H9 (cell line): ENCODE data around the gene EGFR. TPM values are rescaled to one million over a fixed set of nuclear protein-coding genes. Genes with fewer than 3 reads are reported as not detected.

Experiments used
- DNase-seq: peaks from one replicate; pipeline ENCODE4 v3.0.0-alpha.2; 2017
- H2AFZ ChIP-seq: one replicate; pipeline ENCODE4 v1.6.1; 2013; ENCODE audit warnings: mild to moderate bottlenecking, low read length, control low read depth, moderate library complexity
- H2AK5ac ChIP-seq: 2 replicates; pipeline ENCODE4 v1.6.1; 2013; ENCODE audit warnings: low read length, control low read depth, mixed read lengths; ENCODE audit not compliant: insufficient read length
- H2BK120ac ChIP-seq: one replicate; pipeline ENCODE4 v1.6.1; 2013; ENCODE audit warnings: low read depth, mild to moderate bottlenecking, low read length, control low read depth, inconsistent platforms; ENCODE audit not compliant: poor library complexity, severe bottlenecking
- H2BK12ac ChIP-seq: 2 replicates; pipeline ENCODE4 v1.6.1; 2013; ENCODE audit warnings: low read length, control low read depth, mixed read lengths, low read depth; ENCODE audit not compliant: insufficient read length
- H2BK15ac ChIP-seq: 2 replicates; pipeline ENCODE4 v1.6.1; 2013; ENCODE audit warnings: low read depth, low read length, control low read depth
- H2BK20ac ChIP-seq: one replicate; pipeline ENCODE4 v1.6.1; 2013; ENCODE audit warnings: low read depth, mild to moderate bottlenecking, low read length, control low read depth, inconsistent platforms; ENCODE audit not compliant: poor library complexity, severe bottlenecking
- H2BK5ac ChIP-seq: 2 replicates; pipeline ENCODE4 v1.6.1; 2013; ENCODE audit warnings: low read length, control low read depth, mixed read lengths; ENCODE audit not compliant: insufficient read length
- H3K14ac ChIP-seq: 2 replicates; pipeline ENCODE4 v1.6.1; 2013; ENCODE audit warnings: low read length, control low read depth; ENCODE audit not compliant: insufficient read depth
- H3K18ac ChIP-seq: 2 replicates; pipeline ENCODE4 v1.6.1; 2013; ENCODE audit warnings: low read depth, mild to moderate bottlenecking, mixed read lengths, low read length, control low read depth; ENCODE audit not compliant: insufficient read length
- H3K23ac ChIP-seq: 2 replicates; pipeline ENCODE4 v1.6.1; 2013; ENCODE audit warnings: low read length, control low read depth, mixed read lengths, low read depth; ENCODE audit not compliant: insufficient read length
- H3K23me2 ChIP-seq: 2 replicates; pipeline ENCODE4 v1.6.1; 2013; ENCODE audit warnings: low read depth, mild to moderate bottlenecking, mixed read lengths, low read length, control low read depth; ENCODE audit not compliant: insufficient read length, poor library complexity, severe bottlenecking
- H3K27ac ChIP-seq: 2 replicates; pipeline ENCODE4 v1.5.1; 2013; ENCODE audit warnings: low read length, control low read depth, mixed read lengths, low read depth; ENCODE audit not compliant: insufficient read length
- H3K27me3 ChIP-seq: 2 replicates; pipeline ENCODE4 v1.6.1; 2013; ENCODE audit warnings: low read length, control low read depth, inconsistent platforms; ENCODE audit not compliant: insufficient read depth
- H3K4ac ChIP-seq: 2 replicates; pipeline ENCODE4 v1.6.1; 2013; ENCODE audit warnings: low read depth, mild to moderate bottlenecking, control low read depth, inconsistent platforms, low read length, moderate library complexity
- H3K4me1 ChIP-seq: 2 replicates; pipeline ENCODE4 v1.6.1; 2013; ENCODE audit warnings: low read length, control low read depth, inconsistent platforms; ENCODE audit not compliant: insufficient read depth
- H3K4me2 ChIP-seq: 2 replicates; pipeline ENCODE4 v1.6.1; 2013; ENCODE audit warnings: low read length, control low read depth, mixed read lengths; ENCODE audit not compliant: insufficient read length, insufficient read depth
- H3K56ac ChIP-seq: 2 replicates; pipeline ENCODE4 v1.6.1; 2013; ENCODE audit warnings: low read depth, mild to moderate bottlenecking, mixed read lengths, low read length, control low read depth; ENCODE audit not compliant: insufficient read length
- H3K79me1 ChIP-seq: 2 replicates; pipeline ENCODE4 v1.6.1; 2013; ENCODE audit warnings: low read depth, mild to moderate bottlenecking, moderate library complexity, low read length, control low read depth, inconsistent platforms; ENCODE audit not compliant: insufficient read depth, poor library complexity, severe bottlenecking
- H3K79me2 ChIP-seq: 2 replicates; pipeline ENCODE4 v1.6.1; 2013; ENCODE audit warnings: low read length, control low read depth, inconsistent platforms; ENCODE audit not compliant: insufficient read depth
- H3K9ac ChIP-seq: 2 replicates; pipeline ENCODE4 v1.6.1; 2013; ENCODE audit warnings: low read length, control low read depth, mixed read lengths; ENCODE audit not compliant: insufficient read length; ENCODE audit errors: extremely low read depth
- H3K9me3 ChIP-seq: one replicate; pipeline ENCODE4 v1.6.1; 2013; ENCODE audit warnings: low read depth, low read length, inconsistent platforms; ENCODE audit not compliant: control insufficient read depth
- H3T11ph ChIP-seq: one replicate; pipeline ENCODE4 v1.6.1; 2013; ENCODE audit warnings: mild to moderate bottlenecking, low read length, control low read depth, inconsistent platforms
- H4K20me1 ChIP-seq: one replicate; pipeline ENCODE4 v1.6.1; 2013; ENCODE audit not compliant: control insufficient read depth, insufficient read length, insufficient read depth
- H4K5ac ChIP-seq: 2 replicates; pipeline ENCODE4 v1.6.1; 2013; ENCODE audit warnings: low read depth, mild to moderate bottlenecking, mixed read lengths, low read length, control low read depth; ENCODE audit not compliant: insufficient read length
- H4K8ac ChIP-seq: replicated peaks from 2 replicates; pipeline ENCODE4 v1.6.1; 2013; ENCODE audit warnings: low read length, control low read depth, mixed read lengths, low read depth; ENCODE audit not compliant: insufficient read length
- H4K91ac ChIP-seq: 2 replicates; pipeline ENCODE4 v1.6.1; 2013; ENCODE audit warnings: low read depth, mild to moderate bottlenecking, moderate library complexity, mixed read lengths, low read length, control low read depth; ENCODE audit not compliant: insufficient read length
- H3K27ac Mint-ChIP-seq, 3 experiments: 2 replicates in 2 of 3; 3 replicates in 1 of 3; pipeline ENCODE4 v1.8.0; 2020 to 2021; ENCODE audit warnings: mixed read lengths in 3 of 3, mild to moderate bottlenecking in 1 of 3, moderate library complexity in 1 of 3
- H3K27me3 Mint-ChIP-seq: 2 replicates; pipeline ENCODE4 v1.8.0; 2021; ENCODE audit warnings: low read depth, mild to moderate bottlenecking, moderate library complexity, mixed read lengths
- H3K36me3 Mint-ChIP-seq, 3 experiments: 2 replicates in 2 of 3; 3 replicates in 1 of 3; pipeline ENCODE4 v1.8.0; 2020 to 2021; ENCODE audit warnings: low read depth in 3 of 3, mixed read lengths in 3 of 3; ENCODE audit not compliant: insufficient read depth in 1 of 3
- H3K4me1 Mint-ChIP-seq, 2 experiments: 2 replicates each; pipeline ENCODE4 v1.8.0; 2020; ENCODE audit warnings: mixed read lengths in 2 of 2
- H3K4me3 Mint-ChIP-seq, 2 experiments: 2 replicates in 1 of 2; 3 replicates in 1 of 2; pipeline ENCODE4 v1.8.0; 2020 to 2021; ENCODE audit warnings: mild to moderate bottlenecking in 2 of 2, mixed read lengths in 2 of 2, moderate library complexity in 1 of 2
- H3K9me3 Mint-ChIP-seq, 2 experiments: 2 replicates in 1 of 2; 3 replicates in 1 of 2; pipeline ENCODE4 v1.8.0; 2020; ENCODE audit warnings: mild to moderate bottlenecking in 2 of 2, mixed read lengths in 2 of 2, moderate library complexity in 1 of 2
- total RNA-seq: library from RNA; stranded (reverse); gene quantifications from 2 replicates; pipeline ENCODE4 v1.2.1, GENCODE V29; 2021
- TF ChIP-seq, protein P1 (sequence below): fragments of 200-600 bp; sonication (generic); conservative IDR thresholded peaks from 3 replicates; pipeline ENCODE4 v1.8.0; 2021; ENCODE audit warnings: antibody characterized with exemption, mild to moderate bottlenecking

The EGFR gene
- total RNA-seq, 1 experiment from 2014 or later, result 3.3 TPM

DNA sequence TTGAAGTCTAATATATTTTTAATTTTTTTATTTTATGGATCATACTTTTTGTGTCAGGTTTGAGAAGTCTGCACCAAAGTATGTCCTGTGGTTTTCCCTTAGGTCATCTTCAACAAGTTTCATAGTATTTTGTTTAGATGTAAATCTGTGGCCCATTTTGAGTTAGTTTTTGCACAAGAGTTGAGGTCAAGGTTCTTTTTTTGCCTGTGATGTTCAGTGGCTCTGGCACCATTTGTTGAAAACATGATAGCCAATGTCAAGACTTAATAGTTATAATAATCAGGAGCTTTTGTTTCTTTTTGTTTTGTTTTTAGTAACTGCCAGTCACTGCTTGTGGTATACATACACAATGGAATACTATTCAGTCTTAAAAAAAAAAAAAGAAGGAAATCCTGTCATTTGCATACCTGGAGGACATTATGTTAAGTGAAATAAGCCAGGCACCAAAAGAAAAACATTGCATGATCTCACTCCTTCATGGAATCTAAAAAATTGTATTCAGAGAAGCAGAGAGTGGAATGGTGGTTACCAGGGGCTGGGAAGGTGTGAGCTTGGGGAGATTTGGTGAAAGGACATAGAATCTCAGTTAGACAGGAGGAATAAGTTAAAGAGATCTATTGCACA, 61.3 kb downstream of the EGFR start:
- no peak overlapping the region for H3K27ac Mint-ChIP-seq
- Histone ChIP-seq H3K4me1 (peaks cover 1% of the 10 kb centered on the region; the same call in 1 of the 2 replicates), H3K14ac (no peak overlapping the region), H3K27ac (no peak overlapping the region), H3K79me2 (no peaks in the 10 kb centered on the region), H2BK5ac (no peak overlapping the region), H3K9me3 (no peaks in the 10 kb centered on the region), H4K20me1 (no peaks in the 10 kb centered on the region), H3K4ac (no peak overlapping the region), H4K5ac (no peak overlapping the region), H3K18ac (no peak overlapping the region), H2BK12ac (no peak overlapping the region), H3K4me2 (no peak overlapping the region), H3K79me1 (no peaks in the 10 kb centered on the region), H2BK15ac (no peak overlapping the region), H2BK120ac (no peak overlapping the region), H3K23ac (no peak overlapping the region), H4K91ac (no peak overlapping the region), H3T11ph (no peak overlapping the region), H2AFZ (no peak overlapping the region), H3K9ac (no peak overlapping the region), H2AK5ac (no peak overlapping the region), H2BK20ac (no peak overlapping the region), H3K23me2 (no peaks in the 10 kb centered on the region), H3K56ac (no peak overlapping the region), H3K27me3 (no peaks in the 10 kb centered on the region), H4K8ac (no peak overlapping the region)
- H3K9me3 Mint-ChIP-seq, result no peaks in the 10 kb centered on the region
- H3K27me3 Mint-ChIP-seq, result no peaks in the 10 kb centered on the region
- DNase-seq, result no peak
- H3K4me3 Mint-ChIP-seq, result no peak overlapping the region
- TF ChIP-seq, protein P1, sequence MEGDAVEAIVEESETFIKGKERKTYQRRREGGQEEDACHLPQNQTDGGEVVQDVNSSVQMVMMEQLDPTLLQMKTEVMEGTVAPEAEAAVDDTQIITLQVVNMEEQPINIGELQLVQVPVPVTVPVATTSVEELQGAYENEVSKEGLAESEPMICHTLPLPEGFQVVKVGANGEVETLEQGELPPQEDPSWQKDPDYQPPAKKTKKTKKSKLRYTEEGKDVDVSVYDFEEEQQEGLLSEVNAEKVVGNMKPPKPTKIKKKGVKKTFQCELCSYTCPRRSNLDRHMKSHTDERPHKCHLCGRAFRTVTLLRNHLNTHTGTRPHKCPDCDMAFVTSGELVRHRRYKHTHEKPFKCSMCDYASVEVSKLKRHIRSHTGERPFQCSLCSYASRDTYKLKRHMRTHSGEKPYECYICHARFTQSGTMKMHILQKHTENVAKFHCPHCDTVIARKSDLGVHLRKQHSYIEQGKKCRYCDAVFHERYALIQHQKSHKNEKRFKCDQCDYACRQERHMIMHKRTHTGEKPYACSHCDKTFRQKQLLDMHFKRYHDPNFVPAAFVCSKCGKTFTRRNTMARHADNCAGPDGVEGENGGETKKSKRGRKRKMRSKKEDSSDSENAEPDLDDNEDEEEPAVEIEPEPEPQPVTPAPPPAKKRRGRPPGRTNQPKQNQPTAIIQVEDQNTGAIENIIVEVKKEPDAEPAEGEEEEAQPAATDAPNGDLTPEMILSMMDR, result no peak
- H3K4me1 Mint-ChIP-seq, result peaks cover 21 to 23% of the 10 kb centered on the region in 2 experiments
- H3K36me3 Mint-ChIP-seq, result no peaks in the 10 kb centered on the region; a peak in 2 of 7 replicates
